OCI-LY3 (cell line): ENCODE data around the gene GBX2.

ENCODE experiments used
- H2AFZ ChIP-seq: fragments of 200-600, 300-600 bp; shearing (Covaris generic); 2 replicates; pipeline ENCODE4 v1.6.0; 2014; ENCODE audit warnings: antibody characterized with exemption, low read depth, low read length
- H3K27ac ChIP-seq: fragments of 200-600, 300-600 bp; sonication (generic); 2 replicates; pipeline ENCODE4 v1.5.1; 2014; ENCODE audit warnings: mild to moderate bottlenecking, low read length, moderate library complexity, mixed read lengths
- H3K27me3 ChIP-seq: fragments of 200-600, 300-600 bp; sonication (generic); 2 replicates; pipeline ENCODE4 v1.6.1; 2014; ENCODE audit warnings: low read depth, low read length, mixed read lengths
- H3K36me3 ChIP-seq: fragments of 200-600, 300-600 bp; sonication (generic); replicated peaks from 2 replicates; pipeline ENCODE3; 2014; ENCODE audit warnings: low read depth, low read length, mixed read lengths
- H3K4me1 ChIP-seq: fragments of 300-600, 200-600 bp; sonication (generic); 2 replicates; pipeline ENCODE4 v1.6.1; 2014; ENCODE audit warnings: low read length, mixed read lengths
- H3K4me2 ChIP-seq: fragments of 200-600, 300-600 bp; sonication (generic); 2 replicates; pipeline ENCODE4 v1.6.1; 2014; ENCODE audit warnings: low read length, mixed read lengths
- H3K4me3 ChIP-seq: fragments of 300-600, 200-600 bp; sonication (generic); 2 replicates; pipeline ENCODE4 v1.5.1; 2014; ENCODE audit warnings: antibody characterized with exemption, mild to moderate bottlenecking, low read length, moderate library complexity
- H3K79me2 ChIP-seq: fragments of 300-600, 200-600 bp; shearing (Covaris generic); 2 replicates; pipeline ENCODE4 v1.6.1; 2014; ENCODE audit warnings: mild to moderate bottlenecking, low read length, mixed read lengths
- H3K9ac ChIP-seq: fragments of 300-600, 200-600 bp; shearing (Covaris generic); 2 replicates; pipeline ENCODE4 v1.6.0; 2014; ENCODE audit warnings: mild to moderate bottlenecking, low read length, moderate library complexity
- H3K9me3 ChIP-seq: fragments of 200-600, 300-600 bp; shearing (Covaris generic); 2 replicates; pipeline ENCODE4 v1.6.1; 2014; ENCODE audit warnings: low read length, mixed read lengths; ENCODE audit not compliant: insufficient read depth
- H4K20me1 ChIP-seq: fragments of 200-600, 300-600 bp; sonication (generic); 2 replicates; pipeline ENCODE4 v1.6.1; 2016; ENCODE audit warnings: low read length, mixed read lengths; ENCODE audit not compliant: insufficient read depth
- CTCF ChIP-seq: fragments of 200-600, 300-600 bp; sonication (generic); IDR thresholded peaks from 2 replicates; pipeline ENCODE4 v1.5.1; 2014; ENCODE audit warnings: antibody characterized with exemption, low read length, low read depth
- EZH2phosphoT487 ChIP-seq: fragments of 200-600 bp; shearing (Covaris generic); IDR thresholded peaks from 2 replicates; pipeline ENCODE4 v1.6.1; 2018; ENCODE audit warnings: antibody characterized with exemption, mixed run types, low read depth

Gene GBX2

DNA sequence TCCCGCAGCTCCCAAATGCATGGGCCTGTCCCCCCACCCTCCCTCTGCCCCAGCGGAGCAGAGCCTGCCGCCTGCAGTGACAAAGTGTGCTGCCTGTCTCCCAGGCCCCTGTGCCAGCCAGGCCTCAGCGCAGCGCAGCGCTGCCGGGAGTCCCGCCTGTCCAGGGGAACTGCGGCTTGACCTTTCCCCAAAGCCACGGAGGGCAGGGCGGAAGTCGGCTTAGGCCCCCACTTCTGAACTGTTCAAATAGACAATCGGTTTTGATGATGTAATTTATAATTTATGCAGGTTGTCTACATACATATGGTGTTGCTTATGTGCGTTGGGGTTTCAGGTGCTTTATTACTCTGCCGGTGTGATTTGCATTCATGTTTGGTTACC, 7.1 kb downstream of the GBX2 start:
- Histone ChIP-seq H4K20me1 (no peaks in the 10 kb centered on the region), H3K79me2 (no peaks in the 10 kb centered on the region), H3K4me3 (no peak overlapping the region), H3K9ac (no peak overlapping the region), H3K4me1 (no peaks in the 10 kb centered on the region), H3K27ac (no peak overlapping the region), H3K36me3 (no peaks in the 10 kb centered on the region), H3K4me2 (no peak overlapping the region), H3K27me3 (no peaks in the 10 kb centered on the region), H3K9me3 (no peaks in the 10 kb centered on the region), H2AFZ (no peak overlapping the region)
- TF ChIP-seq EZH2phosphoT487 = no peak
- TF ChIP-seq CTCF = no peak

DNA sequence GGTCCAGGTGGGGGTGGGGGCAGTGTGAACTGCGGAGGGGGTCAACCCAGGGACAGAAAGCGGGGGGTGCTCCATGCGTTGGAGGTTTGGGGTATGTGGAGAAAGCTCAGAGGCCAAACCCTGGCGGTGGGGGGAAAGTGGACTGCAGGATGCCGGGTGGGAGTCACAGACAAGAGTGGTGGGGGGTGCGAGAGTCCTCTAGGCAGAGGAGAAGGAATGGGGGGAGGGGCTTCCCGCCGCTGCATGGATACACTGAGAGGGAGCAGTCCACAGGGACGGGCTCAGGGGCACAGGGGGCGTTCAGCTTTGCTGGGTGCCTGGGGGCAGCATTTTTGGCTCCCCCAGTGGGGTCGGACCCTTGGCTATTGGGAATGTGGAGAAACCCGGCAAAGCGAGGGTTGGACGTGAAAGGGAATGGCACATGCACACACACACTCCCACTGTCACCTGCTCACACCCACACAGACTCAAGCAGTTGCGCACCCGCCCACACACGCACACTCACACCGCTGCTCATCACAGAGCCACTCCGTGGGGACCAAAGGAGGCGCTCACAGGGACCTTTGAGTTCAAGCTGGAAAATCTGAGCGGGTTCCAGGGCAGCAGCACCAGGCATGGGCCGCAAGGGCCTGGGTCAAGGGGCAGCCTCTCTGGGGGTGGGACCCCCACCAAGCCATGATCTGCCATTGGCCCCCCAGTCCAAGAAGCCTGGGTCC, 7.7 kb downstream of the GBX2 start:
- Histone ChIP-seq H3K4me2 (no peak overlapping the region), H4K20me1 (no peaks in the 10 kb centered on the region), H3K9ac (no peak overlapping the region), H2AFZ (no peak overlapping the region), H3K4me3 (no peak overlapping the region), H3K9me3 (no peaks in the 10 kb centered on the region), H3K36me3 (no peaks in the 10 kb centered on the region), H3K27me3 (no peaks in the 10 kb centered on the region), H3K4me1 (no peaks in the 10 kb centered on the region), H3K27ac (no peak overlapping the region), H3K79me2 (no peaks in the 10 kb centered on the region)
- TF ChIP-seq EZH2phosphoT487 = no peak
- no peak for TF ChIP-seq CTCF

DNA sequence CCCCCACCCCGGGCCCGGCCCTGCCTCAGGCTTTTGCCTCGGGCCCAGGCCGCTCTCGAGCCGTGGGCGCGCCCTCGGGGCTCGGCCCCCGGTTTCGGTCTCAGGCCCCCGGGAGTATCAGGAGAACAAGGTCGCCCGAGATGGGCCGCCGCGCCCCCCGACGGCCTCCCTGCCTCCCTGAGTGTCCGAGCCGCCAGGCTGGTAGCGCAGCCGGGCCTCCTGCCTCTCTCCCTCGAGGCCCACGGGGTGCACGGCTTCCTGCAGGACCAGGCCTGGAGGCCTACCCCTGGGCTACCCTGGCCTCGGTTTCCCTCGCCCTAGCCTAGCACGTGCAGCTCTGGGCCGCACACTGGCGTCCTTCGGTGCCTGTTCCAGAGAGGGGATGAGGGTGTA, 8.4 kb downstream of the GBX2 start:
- Histone ChIP-seq H3K27me3 (no peaks in the 10 kb centered on the region), H3K9me3 (no peaks in the 10 kb centered on the region), H3K4me1 (no peaks in the 10 kb centered on the region), H4K20me1 (no peaks in the 10 kb centered on the region), H3K36me3 (no peaks in the 10 kb centered on the region), H3K27ac (no peak overlapping the region), H2AFZ (no peak overlapping the region), H3K9ac (no peak overlapping the region), H3K4me3 (no peak overlapping the region), H3K79me2 (no peaks in the 10 kb centered on the region), H3K4me2 (no peak overlapping the region)
- TF ChIP-seq EZH2phosphoT487 (no peak), CTCF (no peak)

- H3K4me1 ChIP-seq = no peaks in the 10 kb centered on the region
- TF ChIP-seq EZH2phosphoT487 (no peak), CTCF (no peak)
- H4K20me1 ChIP-seq = no peaks in the 10 kb centered on the region
- H3K27ac ChIP-seq = no peak overlapping the region
- H3K27me3 ChIP-seq = no peaks in the 10 kb centered on the region
- H3K9me3 ChIP-seq = no peaks in the 10 kb centered on the region
- H3K9ac ChIP-seq = no peak overlapping the region
- H3K36me3 ChIP-seq = no peaks in the 10 kb centered on the region
- no peaks in the 10 kb centered on the region for H3K79me2 ChIP-seq
- no peak overlapping the region for H3K4me2 ChIP-seq
- H2AFZ ChIP-seq = no peak overlapping the region
- H3K4me3 ChIP-seq = no peak overlapping the region
Observed at GRCh38 chr2:236158969-236159777, 9.0 kb downstream of the GBX2 start.
